Islet precursor cell (in vitro differentiated cells): Measurements from ENCODE around the gene TEAD3.

Source experiments
- DNase-seq: peaks from one replicate; pipeline ENCODE4 v3.0.0-alpha.2; 2018

The TEAD3 gene

DNA sequence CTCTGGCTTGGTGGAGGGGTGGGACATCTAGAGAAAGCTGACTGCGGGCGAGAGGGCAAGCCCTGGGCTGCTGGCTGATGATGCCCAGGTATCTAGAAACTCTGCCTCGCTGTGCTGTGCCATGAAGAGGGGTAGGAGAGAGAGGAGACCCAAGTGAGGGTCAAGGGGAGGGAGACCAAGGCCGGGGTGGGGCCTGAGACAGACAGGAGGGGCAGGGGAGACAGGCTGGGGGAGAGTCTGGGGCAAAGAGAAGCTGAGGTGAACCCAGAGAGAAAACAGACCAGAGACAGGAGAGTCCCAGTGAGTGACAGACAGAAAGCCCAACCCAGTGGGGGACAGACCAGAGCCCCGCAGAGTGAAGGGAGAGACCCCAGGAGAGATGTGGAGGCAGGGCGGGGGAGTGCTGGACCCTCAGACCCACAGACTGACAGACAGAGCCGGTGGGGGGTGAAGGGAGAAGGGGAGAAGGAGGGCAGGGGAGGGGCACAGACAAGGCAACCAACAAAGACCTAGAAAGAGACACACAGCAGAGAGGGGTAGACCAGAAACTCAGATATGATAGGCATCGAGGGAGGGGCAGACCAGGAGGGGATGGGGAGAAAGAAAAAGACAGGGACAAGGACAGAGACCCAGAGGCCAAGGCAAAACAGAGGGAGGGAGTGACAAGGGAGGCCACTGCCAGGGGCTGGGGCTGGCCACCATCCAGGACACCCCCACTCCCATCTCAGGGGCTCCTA lies 5.9 kb downstream of the TEAD3 start:
- no peak for DNase-seq

DNA sequence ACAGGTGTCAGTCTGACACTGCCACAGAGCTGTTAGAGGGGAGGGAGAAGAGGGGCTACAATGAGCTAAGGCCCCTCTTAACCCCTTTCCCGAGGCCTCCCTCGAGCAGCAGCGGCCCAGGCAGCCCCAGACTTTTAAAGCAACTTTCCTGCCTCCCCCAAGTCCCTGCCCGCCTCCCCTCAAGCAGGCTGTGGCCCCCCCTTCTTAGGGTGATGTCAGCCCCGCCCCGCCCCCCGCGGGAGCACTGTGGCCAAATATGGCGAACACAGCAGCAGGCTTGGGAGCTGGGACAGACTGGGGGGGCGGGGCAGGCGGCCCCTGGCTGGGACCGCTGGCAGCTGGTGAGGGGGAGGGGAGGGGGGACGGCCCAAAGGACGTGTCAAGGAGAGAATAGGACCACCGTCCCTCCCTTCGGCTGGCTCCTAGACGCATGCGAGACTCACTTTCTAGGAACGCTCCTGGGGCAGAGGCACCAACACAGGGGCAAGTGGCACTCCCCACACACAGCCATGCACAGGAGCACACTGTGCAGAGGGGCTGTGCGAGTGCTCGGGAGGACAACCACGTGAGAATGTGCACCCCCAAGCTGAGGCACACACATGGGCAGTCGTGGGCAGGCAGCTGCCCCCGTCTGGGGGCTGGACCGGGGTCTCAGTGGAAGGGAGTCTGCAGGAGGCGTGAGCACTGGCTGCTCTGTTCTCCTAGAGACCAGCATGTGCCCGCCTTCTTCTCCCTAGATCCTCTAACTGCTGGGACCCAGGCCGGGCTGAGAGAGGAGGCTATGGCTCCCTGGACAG lies 6.7 kb downstream of the TEAD3 start:
- peak; percentile 97 for DNase-seq

DNA sequence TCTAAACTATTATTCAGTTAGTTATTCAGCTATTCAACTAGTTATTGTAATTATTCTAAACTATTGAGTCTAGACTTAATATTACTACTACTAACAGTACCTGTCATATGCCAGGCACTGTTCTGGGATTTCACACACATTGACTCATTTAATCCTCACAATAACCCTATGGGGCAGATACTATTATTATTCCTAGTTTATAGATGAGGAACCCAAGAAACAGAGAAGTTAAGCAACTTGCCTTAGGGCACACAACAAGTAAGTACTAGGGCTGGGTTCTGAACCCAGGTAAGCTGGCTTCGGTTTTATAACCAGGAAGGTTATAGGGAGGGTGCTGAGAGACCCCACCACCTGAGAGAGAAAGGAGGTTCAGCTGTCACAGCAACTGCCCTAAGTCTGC lies 7.8 kb downstream of the TEAD3 start:
- no peak for DNase-seq

DNA sequence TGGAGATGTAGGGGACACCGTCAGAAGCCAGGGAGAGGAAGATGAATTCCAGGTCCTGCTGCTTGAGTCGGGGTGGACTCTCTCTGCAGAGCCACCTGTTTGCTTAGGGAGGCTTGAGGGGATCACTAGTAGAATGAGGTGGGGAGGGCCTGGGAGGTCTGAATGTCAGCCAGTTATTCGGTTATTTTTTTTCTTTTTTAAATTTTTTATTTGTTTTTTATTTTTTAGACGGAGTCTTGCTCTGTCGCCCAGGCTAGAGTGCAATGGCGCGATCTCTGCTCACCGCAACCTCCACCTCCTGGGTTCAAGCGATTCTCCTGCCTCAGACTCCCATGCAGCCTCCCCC lies 8.4 kb downstream of the TEAD3 start:
- DNase-seq = no peak

DNA sequence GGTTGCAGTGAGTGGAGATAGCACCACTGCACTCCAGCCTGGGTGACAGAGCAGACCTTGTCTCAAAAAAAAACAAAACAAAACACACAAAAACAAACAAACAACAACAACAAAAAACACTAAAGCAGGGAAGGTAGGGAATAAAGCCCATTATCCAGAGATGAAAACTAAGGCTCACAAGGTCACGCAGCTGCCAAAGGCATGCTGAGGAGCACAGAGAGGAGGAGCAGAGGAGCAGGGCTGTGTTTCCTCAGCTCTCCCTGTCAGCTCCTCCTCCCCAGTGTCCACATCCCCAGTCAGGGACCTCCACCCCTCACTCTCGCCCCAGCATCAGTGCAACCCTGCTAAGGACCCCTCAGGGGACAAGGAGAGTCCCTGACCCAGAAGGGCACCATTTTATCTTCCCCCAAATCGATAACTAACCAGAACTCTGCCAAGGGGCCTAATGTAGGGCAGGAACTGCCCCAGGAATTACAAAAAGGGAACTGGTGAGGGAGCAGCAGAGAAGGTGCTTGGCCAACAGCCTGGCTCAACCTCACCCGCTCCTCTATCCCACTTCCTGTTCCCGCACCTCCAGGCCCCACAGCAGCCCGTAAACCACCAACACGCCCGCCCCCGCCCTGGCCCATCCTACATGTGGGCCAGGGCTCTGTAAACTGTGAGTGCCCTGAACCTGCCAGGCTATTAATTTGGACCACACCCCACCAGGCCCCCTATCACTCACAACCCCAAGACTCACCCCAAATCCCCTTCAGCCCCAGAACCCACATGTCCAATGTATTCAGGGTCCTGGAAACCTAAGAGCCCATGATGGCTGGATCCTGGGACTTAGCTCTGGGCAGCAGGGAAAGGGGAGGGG lies 9.0 kb downstream of the TEAD3 start:
- peak; percentile 79 for DNase-seq

DNA sequence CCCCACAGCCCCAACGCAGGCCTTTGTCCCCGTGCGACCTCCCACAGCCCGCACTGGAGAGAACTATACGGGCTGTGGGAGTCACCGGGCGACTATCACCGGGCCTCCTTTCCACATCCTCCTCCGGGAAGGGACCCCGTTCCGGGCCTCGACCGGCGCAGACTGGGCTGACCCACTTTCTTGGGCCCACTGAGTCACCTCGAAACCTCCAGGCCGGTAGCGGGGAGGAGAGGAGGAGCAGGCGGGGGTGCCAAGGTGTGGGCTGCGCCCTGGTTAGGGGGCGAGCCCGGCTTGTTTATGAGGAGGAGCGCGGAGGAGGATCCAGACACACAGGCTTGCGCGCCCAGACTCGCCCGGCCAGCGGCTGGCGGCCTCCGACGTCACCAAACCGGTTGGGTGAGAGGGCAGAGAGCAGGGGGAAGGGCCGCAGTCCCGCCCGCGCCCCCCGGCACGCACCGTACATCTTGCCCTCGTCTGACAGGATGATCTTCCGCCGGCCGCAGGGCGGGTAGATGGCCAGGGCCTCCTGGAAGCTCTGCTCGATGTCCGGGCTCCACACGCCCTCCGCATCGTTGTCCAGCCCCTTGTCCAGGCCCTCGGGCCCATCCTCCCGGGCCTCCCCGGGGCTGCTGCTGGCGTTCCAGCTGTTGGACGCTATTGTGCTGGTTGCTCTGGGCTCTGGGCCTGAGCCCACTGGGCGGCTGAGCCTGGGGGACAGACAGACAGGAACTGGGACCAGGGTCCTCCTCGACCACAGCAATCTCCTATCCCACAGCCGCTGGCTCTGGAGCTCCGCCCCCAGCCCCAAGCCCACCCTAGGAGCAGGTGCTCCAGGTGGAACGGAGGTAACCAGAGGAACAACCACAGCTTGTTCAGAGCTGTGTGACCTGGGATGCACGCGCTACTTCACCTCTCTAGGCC lies 10.6 kb downstream of the TEAD3 start:
- peak; percentile 98 for DNase-seq

DNA sequence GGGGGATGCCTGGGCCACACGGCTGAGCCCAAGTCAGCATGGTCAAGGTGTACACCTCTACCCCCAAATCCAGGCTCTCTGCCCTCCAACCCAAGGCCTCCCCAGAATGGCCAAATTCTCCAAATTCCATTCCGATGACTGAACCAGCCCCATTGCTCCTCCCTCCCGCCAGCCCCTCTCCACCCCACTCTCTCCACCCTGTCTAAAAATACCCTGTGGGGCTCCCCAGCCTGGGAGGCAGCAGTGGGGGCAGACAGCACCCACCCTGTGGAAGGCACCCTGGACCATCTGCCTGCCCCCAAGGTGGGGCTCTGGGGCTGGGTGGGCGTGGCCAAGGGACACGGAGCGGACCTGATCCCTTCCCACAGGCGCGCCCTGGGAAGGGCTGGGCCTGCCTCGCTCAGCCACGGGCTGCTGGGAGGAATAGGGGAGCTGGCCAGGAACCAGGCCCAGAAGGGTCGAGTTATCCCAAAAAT lies 11.4 kb downstream of the TEAD3 start:
- DNase-seq = peak; percentile 91

DNA sequence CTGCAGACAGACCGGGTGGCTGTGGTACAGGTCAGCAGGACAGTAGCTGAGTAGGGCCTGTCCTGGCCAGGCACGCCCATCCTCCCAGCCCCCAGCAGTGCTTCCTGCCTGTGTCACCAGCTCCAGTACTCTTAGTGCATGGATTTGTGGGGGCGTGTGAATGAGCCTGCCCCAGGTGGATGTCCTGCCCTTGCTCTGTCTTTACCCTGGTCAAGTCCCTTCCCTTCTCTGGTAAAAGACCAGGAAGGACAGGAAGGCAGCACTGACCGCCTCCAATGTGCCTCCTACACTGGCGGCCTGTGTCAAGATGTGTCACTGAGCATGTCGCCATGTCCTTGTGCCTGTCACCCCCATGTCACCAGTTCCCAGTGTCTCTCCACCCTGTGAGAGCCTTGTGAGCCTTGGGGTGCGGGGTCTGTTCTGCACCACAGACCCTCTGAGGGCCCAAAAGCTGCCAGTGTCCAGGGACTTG lies 11.9 kb downstream of the TEAD3 start:
- DNase-seq = peak; percentile 83

DNA sequence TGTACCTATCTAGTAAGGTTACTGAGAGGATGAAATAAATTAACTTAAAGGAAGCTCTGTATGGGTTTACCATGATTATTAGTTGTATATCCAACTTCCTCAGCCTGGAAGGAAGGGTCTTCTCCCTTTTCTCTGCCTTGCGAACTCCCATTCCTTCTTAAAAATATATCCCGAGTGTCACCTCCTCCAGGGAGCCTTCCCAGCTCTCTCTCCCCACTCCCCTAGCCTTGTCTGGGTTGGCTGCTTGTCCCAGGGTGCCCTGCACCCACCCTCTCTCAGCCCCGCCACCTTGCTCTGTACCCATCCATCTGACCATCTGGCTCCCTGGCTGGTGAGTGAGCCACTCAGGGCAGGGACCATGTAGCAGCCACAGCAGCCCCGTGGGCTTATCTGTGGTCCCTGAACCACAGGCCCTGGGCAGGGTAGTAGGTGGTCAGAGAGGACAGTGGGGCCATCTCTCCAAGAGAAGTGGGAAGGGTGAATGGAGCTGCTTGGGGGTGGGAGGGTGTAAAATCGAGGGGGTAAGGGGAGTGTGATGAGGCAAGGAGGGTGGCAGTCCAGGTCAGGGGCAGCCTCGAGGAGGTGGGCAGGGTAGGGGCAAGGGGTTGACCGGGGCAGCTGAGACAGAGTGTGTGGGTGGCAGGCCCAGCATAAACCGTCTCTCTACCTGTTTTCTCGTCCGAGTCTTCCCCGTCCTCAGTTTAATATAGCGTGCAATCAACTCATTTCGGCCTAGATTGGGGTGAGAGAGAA lies 12.8 kb downstream of the TEAD3 start:
- no peak for DNase-seq

DNA sequence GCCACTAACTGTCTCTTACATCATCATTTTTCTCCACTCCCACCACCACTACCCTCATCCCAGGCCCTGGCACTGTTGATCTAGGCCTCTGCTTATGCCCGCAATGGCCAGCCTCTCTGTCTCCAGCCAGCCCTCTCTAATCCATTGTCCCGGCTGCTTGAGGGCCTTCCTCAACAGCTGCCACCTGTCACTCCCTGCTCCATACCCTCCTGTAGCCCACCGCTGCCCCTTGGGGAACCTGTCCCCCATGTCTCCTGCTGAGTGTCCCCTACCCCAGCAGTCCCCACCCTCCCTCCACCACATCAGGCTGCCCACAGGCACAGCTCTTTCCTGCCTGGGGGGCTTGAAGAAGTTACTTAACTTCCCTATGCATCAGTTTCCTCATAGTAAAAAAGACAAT lies 13.4 kb downstream of the TEAD3 start:
- DNase-seq = no peak

DNA sequence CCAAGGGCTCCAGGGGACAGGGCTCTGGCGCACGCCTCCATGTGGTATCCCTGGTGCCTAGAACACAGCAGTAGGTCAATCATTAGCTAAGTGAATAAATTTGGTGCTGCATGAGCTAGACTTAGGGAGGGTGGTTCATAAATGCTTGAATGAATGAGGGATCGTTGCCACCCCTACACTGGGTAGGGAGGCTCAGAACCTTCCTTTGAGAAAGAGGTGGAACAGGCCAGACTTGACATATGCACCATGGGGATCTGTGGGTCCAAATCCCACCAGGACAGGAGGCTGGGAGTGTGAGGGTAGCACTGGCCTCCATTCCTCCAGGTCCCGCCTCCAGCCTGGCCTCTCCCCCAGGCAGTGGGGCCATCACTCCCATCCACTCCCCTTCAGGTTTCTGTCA lies 13.8 kb downstream of the TEAD3 start:
- no peak for DNase-seq

DNA sequence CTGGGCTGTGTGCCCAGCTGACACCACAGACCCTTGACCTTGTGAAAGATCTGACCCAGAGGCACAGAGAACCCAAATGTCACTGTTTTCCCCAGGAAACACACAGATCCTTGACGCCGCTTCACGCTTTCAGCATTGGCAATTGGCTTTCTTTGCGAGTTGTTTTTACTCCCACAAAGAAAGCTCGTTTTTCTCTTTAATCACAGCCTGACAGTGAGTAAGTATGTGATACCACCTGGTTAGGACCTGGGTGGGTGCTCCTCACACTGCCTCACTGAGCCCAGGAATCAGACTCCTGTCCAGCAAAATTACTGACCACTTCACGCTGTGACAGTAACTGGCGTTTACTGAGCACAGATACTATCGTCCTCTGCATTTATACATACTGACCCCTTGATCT lies 15.7 kb downstream of the TEAD3 start:
- DNase-seq = no peak

DNA sequence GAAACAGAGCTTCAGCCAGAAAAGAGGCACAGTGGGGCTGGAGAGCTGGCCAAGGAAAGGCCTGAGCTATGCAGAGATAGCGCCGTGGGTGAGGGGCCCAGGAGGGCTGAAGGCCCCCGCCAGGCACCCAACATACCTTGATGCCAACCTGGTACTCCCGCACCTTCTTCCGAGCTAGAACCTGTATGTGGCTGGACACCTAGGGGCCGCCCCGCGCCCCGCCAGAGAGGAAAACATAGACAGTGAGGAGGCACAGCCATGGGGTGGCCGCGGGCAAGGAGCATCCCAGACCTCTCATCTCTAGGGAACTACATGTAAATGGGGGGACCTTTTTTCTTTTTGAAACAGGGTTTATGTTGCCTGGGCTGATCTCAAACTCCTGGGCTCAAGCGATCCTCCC lies 16.7 kb downstream of the TEAD3 start:
- no peak for DNase-seq

DNA sequence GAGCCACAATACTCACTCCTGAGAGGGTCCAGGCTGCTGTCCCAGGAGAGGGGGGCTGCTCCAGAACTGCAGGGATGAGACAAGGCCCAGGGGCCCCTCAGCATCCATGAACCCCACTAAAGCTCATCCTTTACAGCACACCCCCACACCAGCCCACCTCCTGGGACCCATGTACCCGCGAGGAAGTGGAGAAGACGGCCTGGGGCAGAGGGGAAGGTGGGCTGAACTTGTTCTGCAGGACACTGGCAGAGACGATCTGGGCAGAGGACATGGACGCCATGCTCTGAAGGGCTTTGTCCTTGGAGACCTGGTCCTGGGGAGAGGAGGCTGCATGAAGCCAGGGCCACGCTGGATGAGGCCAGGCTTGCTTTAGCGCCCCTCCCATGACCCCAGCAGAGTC lies 18.6 kb downstream of the TEAD3 start:
- DNase-seq = no peak

DNA sequence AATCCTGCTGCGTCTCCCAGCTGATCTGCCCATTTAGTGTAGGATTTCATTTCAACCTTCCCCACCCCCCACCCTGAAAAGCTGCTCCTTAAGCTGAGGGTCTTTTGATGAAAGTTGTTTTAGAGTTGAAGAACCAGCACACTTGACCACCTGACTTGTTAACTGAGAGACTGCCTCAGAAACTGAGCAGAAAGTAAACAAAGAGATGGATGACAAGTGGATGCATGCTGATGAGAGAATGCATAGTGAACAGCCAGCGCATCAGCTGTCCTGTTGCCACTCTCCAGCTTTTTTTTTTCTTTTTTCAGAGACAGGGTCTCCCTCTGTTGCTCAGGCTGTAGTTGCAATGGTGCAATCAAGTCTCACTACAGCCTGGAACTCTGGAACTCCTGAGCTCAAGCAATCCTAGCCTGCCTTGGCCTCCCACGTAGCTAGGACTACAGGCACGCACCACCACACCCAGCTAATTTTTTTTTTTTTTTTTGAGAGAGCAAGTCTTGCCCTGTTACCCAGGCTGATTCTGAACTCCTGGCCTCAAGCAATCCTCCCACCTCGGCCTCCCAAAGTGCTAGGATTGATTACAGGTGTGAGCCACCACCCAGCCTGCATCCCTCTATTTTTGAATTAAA lies 19.2 kb downstream of the TEAD3 start:
- no peak for DNase-seq

DNA sequence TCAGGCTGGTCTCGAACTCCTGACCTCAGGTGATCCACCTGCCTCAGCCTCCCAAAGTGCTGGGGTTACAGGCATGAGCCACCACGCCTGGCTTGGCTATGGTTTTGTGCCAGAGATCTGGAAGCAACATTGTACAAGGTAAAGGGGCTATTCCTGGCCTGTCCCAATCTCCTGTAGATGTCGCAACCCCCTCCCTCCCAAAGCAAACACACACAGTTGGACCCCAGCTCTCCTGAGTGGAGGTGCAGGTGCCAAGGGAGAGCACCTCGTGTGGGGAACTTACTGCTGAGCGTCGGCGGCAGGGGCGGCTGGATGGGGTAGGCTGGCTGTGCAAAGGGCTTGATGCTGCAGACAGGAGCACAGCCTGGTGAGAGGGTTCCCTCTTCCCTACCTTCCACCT lies 19.9 kb downstream of the TEAD3 start:
- no peak for DNase-seq

DNA sequence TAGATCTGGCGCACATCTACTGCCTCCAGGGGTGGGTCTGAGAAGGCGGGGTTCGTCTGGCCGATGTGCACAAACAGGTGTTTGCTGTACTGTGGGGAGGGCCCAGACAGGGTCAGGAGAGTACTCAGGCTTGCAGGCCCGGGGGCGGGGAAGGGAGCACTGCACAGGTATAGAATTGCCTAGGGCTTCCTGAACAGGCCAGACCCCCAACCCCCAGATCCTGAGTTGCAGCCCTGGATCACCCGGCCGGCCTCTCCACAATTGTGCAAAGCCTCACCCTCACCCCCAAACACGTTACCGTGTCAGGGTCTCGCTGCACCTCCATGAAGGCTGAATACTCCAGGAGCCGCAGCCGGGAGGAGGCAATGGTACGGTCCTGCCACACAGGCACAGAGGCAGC lies 20.9 kb downstream of the TEAD3 start:
- DNase-seq = no peak

DNA sequence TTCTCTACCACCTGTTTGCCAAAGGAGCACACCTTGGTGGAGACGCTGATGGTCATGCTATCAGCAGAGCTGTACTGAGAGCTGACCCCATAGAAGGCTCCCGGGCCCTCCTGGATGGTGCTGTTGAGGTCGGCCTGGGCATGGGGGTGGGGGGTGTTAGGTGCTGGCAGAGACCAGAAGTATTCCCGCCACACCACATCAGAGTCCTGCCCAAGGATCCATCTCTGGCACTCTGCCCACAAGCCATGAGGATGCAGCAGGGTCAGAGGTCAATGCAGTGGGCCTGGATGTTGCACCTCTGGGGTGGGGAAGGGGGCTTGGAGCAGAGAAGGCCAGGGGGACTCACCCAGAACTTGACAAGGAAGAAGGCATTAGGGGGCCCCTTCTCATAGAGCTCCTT lies 21.3 kb downstream of the TEAD3 start:
- DNase-seq = no peak

DNA sequence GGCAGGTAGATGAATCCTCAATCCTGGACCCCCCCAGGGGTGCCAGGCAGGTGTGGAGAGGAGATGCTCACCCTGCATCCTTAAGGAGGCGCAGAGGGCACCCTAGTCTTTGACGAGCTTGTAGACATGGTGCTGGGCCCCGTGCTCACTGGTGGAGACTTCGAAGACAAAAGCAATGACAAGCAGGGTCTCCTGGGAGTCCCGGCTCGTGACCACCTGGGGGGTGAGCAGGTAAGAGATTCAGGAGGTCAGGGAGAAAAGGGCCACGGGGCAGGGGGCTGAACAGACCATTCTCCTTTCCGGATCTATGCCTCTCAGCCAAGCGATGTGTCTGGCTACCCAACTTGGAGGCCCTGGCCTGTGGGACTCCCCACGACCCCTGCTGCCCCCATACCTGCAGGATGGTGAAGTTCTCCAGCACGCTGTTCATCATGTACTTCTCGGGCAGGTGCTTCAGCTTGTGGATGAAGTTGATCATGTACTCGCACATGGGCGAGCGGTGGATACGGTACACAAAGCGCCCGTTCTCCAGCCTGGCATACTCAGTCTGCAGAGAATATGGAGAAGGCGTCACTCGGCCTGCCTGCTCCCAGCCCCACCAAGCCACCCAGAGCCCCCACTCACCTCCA lies 21.8 kb downstream of the TEAD3 start:
- no peak for DNase-seq

DNA sequence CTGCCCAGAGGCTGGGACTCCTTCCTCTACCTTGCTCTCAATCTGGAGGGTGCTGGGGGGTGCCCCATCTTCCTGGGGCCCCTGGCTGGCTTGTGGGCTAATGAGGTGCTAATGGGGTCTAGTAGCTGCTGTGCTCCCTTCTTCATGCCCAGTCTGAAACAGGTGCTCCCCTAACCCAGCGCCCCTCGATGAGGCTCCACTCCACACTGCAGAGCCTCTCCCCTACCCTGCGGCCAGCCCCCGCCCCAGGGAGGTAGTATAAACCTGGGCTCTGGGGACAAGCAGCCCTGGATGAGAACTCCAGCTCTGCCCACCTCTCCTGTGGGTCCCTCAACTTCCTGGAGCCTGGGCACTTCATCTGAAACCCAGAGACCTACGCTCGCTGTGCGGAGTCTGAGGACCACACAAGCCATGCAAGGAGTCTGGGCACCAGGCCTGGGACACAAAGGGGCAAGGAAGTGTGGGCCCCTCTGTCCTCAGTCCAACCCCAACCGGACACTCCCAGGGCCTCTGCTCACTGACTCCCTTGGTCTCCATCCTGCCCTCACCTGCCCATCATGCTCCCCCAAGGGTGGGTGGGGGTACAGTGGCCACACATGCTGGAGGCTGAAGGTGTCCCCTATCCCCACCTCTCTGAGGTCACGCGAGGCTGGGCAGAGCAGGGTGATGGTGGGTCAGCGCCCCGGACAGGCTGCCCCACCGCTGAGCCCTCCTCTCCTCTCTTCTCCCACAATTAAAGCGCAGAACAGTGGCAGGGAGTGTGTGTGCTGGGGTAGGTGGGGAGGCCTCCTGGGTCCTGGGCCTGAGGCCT lies 22.5 kb downstream of the TEAD3 start:
- DNase-seq = no peak
